ENCODE results near the gene TNN. TPM values are rescaled to one million over a fixed set of nuclear protein-coding genes. Genes with fewer than 3 reads are reported as not detected.
"Not testable (repeated sequence)": the region's sequence is repeated elsewhere in the genome, so short reads cannot be mapped to it uniquely, and the experiment has no call there.

The TNN gene
- total and polyA plus RNA-seq, 10 of the 15 experiments (the other 5 are each of a cell fraction or from before 2014, with no cell fraction given): 0.05 to 0.17 (median 0.11) TPM

- SMC1A ChIA-PET (ENCODE audit: uncharacterized antibody, unreplicated experiment): no interaction called here
- Histone ChIP-seq H3K27me3 (replicated peaks in 1 of 2; ENCODE audit: control insufficient read depth in 2 of 2, insufficient read depth in 2 of 2, low read length in 1 of 2) (0 out of 4 replicates have a peak, but pooled peaks cover 0 to 1% of the 10 kb centered on the region in 2 experiments), H3K9ac (ENCODE audit: control insufficient read depth, insufficient read depth, low read length) (no peak overlapping the region), H3K27ac (ENCODE audit: control insufficient read depth, insufficient read depth) (no peak overlapping the region), H3K4me3 (no peak overlapping the region), H3K79me2 (ENCODE audit: control insufficient read depth, insufficient read depth, low read length) (no peaks in the 10 kb centered on the region), H3K36me3 (ENCODE audit: control insufficient read depth in 2 of 2, insufficient read depth in 2 of 2, low read length in 1 of 2) (no peaks in the 10 kb centered on the region), H4K20me1 (ENCODE audit: control insufficient read depth, insufficient read depth) (no peaks in the 10 kb centered on the region), H3K4me1 (ENCODE audit: control insufficient read depth, insufficient read depth, low read length) (no peaks in the 10 kb centered on the region), H3K4me2 (ENCODE audit: control insufficient read depth, insufficient read depth) (no peak overlapping the region), H2AFZ (ENCODE audit: control insufficient read depth, low read depth, low read length) (no peak overlapping the region), H3K9me3 (replicated peaks; ENCODE audit: control insufficient read depth, insufficient read depth, low read length) (no peaks in the 10 kb centered on the region)
- ATAC-seq: no peak
- POLR2A ChIA-PET: no interaction called here
- in situ Hi-C loops (cut with MboI) (loop anchor here (5.0 kb wide), 1 partner anchor 278 kb away; no protein-coding TSS in a partner anchor), intact Hi-C loops (cut with micrococcal nuclease; ENCODE audit: unreplicated experiment) (no loop called here)
- BruUV-seq (replicated peaks): no TSS peak
- RAD21 ChIA-PET (ENCODE audit: unreplicated experiment): no interaction called here
- DNase-seq (ENCODE audit: low read depth, low spot score): no peak
- CTCF ChIA-PET: no interaction called here
- TF ChIP-seq, protein P1, sequence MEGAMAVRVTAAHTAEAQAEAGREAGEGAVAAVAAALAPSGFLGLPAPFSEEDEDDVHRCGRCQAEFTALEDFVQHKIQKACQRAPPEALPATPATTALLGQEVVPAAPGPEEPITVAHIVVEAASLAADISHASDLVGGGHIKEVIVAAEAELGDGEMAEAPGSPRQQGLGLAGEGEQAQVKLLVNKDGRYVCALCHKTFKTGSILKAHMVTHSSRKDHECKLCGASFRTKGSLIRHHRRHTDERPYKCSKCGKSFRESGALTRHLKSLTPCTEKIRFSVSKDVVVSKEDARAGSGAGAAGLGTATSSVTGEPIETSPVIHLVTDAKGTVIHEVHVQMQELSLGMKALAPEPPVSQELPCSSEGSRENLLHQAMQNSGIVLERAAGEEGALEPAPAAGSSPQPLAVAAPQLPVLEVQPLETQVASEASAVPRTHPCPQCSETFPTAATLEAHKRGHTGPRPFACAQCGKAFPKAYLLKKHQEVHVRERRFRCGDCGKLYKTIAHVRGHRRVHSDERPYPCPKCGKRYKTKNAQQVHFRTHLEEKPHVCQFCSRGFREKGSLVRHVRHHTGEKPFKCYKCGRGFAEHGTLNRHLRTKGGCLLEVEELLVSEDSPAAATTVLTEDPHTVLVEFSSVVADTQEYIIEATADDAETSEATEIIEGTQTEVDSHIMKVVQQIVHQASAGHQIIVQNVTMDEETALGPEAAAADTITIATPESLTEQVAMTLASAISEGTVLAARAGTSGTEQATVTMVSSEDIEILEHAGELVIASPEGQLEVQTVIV (IDR thresholded peaks at IDR 0.05; ENCODE audit: borderline replicate concordance, partially characterized antibody): no peak
- no peak for TF ChIP-seq SPI1 (IDR thresholded peaks at IDR 0.05; ENCODE audit: borderline replicate concordance, insufficient read depth, low read depth, low read length)
- 66% methylated on average over 17 of the region's 19 CpGs for WGBS (ENCODE audit: insufficient coverage, insufficient replicate concordance, low lambda C conversion rate, missing lambda C conversion rate)
- FAIRE-seq: no peak
These were observed 23.8 kb upstream of the TNN start for GRCh38 chr1:175043824-175044223.

- H3K4me3 ChIP-seq; intact Hi-C loops (cut with micrococcal nuclease; ENCODE audit: unreplicated experiment); H3K36me3 ChIP-seq (ENCODE audit: control insufficient read depth in 2 of 2, insufficient read depth in 2 of 2, low read length in 1 of 2); H2AFZ ChIP-seq (ENCODE audit: control insufficient read depth, low read depth, low read length); SMC1A ChIA-PET (ENCODE audit: uncharacterized antibody, unreplicated experiment); H3K4me1 ChIP-seq (ENCODE audit: control insufficient read depth, insufficient read depth, low read length); BruUV-seq (replicated peaks); H3K27ac ChIP-seq (ENCODE audit: control insufficient read depth, insufficient read depth); H3K9me3 ChIP-seq (replicated peaks; ENCODE audit: control insufficient read depth, insufficient read depth, low read length); DNase-seq (ENCODE audit: low read depth, low spot score); POLR2A ChIA-PET; H3K27me3 ChIP-seq (replicated peaks in 1 of 2; ENCODE audit: control insufficient read depth in 2 of 2, insufficient read depth in 2 of 2, low read length in 1 of 2); H4K20me1 ChIP-seq (ENCODE audit: control insufficient read depth, insufficient read depth); ATAC-seq; H3K9ac ChIP-seq (ENCODE audit: control insufficient read depth, insufficient read depth, low read length); H3K79me2 ChIP-seq (ENCODE audit: control insufficient read depth, insufficient read depth, low read length); H3K4me2 ChIP-seq (ENCODE audit: control insufficient read depth, insufficient read depth); CTCF ChIA-PET; FAIRE-seq; RAD21 ChIA-PET (ENCODE audit: unreplicated experiment): not testable (repeated sequence)
- in situ Hi-C loops (cut with MboI): loop anchor here (5.0 kb wide), 1 partner anchor 278 kb away; no protein-coding TSS in a partner anchor
- 82% methylated on average over 18 of the region's 18 CpGs for WGBS (ENCODE audit: insufficient coverage, insufficient replicate concordance, low lambda C conversion rate, missing lambda C conversion rate)
These were observed 23.0 kb upstream of the TNN start for GRCh38 chr1:175044591-175044990.

Measured in GM12878 (cell line).